Activated CD4-positive, alpha-beta memory T cell treated with anti-CD3 and anti-CD28 coated beads, Interleukin-2, amount 10 ng/mL, durations not matched to agents 7 days and 5 days (primary cell): ENCODE measurements around the gene IGFBP2. TPM values are rescaled to one million over a fixed set of nuclear protein-coding genes. Genes with fewer than 3 reads are reported as not detected.

Source experiments
- CTCF ChIA-PET: fragments of 350-600 bp; sonication (Branson Sonifier 250); formaldehyde crosslinking; loops from one replicate; lab custom pipeline; 2021; ENCODE audit warnings: antibody characterized with exemption, inconsistent platforms; lab: Charles Lee
- POLR2A ChIA-PET: fragments of 350-600 bp; sonication (Branson Sonifier 250); formaldehyde crosslinking; loops from one replicate; lab custom pipeline; 2021; ENCODE audit warnings: antibody characterized with exemption; lab: Charles Lee
- DNase-seq: peaks from one replicate; pipeline ENCODE4 v3.0.0-alpha.2; 2020
- H3K27ac Mint-ChIP-seq: one replicate; pipeline ENCODE4 v1.8.0; 2021; ENCODE audit warnings: mild to moderate bottlenecking, mixed read lengths
- H3K27me3 Mint-ChIP-seq: one replicate; pipeline ENCODE4 v1.8.0; 2021; ENCODE audit warnings: mixed read lengths
- H3K36me3 Mint-ChIP-seq: one replicate; pipeline ENCODE4 v1.8.0; 2021; ENCODE audit warnings: low read depth, mixed read lengths
- H3K4me1 Mint-ChIP-seq: one replicate; pipeline ENCODE4 v1.8.0; 2021; ENCODE audit warnings: mixed read lengths
- H3K4me3 Mint-ChIP-seq: one replicate; pipeline ENCODE4 v1.8.0; 2021; ENCODE audit warnings: mild to moderate bottlenecking, mixed read lengths
- H3K9me3 Mint-ChIP-seq: one replicate; pipeline ENCODE4 v1.8.0; 2021; ENCODE audit warnings: mixed read lengths
- total RNA-seq, 2 experiments: library from RNA; stranded (reverse); gene quantifications; one replicate each; pipeline ENCODE4 v1.2.3, GENCODE V29; 2021

IGFBP2 gene
- total RNA-seq, 2 experiments from 2014 or later, result 0.83 to 1.2 TPM

- H3K4me1 Mint-ChIP-seq, result no peaks in the 10 kb centered on the region
- H3K9me3 Mint-ChIP-seq, result no peaks in the 10 kb centered on the region
- DNase-seq, result no peak
- H3K36me3 Mint-ChIP-seq, result no peaks in the 10 kb centered on the region
- H3K4me3 Mint-ChIP-seq, result no peak overlapping the region
- POLR2A ChIA-PET, result interaction anchor here (0.6 kb wide), 1 partner anchor 11 kb away, joined by 3 read pairs; no protein-coding TSS in a partner anchor
- no peak overlapping the region for H3K27ac Mint-ChIP-seq
- CTCF ChIA-PET, result interaction anchor here (0.7 kb wide), 1 partner anchor 133 kb away, joined by 4 read pairs; no protein-coding TSS in a partner anchor
- peaks cover 10% of the 10 kb centered on the region for H3K27me3 Mint-ChIP-seq
Observed at GRCh38 chr2:216652566-216652965, 19.3 kb downstream of the IGFBP2 start.

GRCh38 chr2:216653093-216653799 lies 20.0 kb downstream of the IGFBP2 start:
- Mint-ChIP-seq H3K27me3 (peaks cover 13% of the 10 kb centered on the region), H3K4me1 (no peaks in the 10 kb centered on the region), H3K36me3 (no peaks in the 10 kb centered on the region), H3K9me3 (no peaks in the 10 kb centered on the region), H3K27ac (no peak overlapping the region), H3K4me3 (no peak overlapping the region)
- ChIA-PET POLR2A (no interaction called here), CTCF (no interaction called here)
- DNase-seq, result no peak

GRCh38 chr2:216653931-216654365 lies 20.7 kb downstream of the IGFBP2 start:
- H3K9me3 Mint-ChIP-seq, result no peaks in the 10 kb centered on the region
- H3K27ac Mint-ChIP-seq, result no peak overlapping the region
- no peak overlapping the region for H3K4me3 Mint-ChIP-seq
- H3K27me3 Mint-ChIP-seq, result peaks cover 12% of the 10 kb centered on the region
- H3K36me3 Mint-ChIP-seq, result no peaks in the 10 kb centered on the region
- CTCF ChIA-PET, result no interaction called here
- POLR2A ChIA-PET, result no interaction called here
- DNase-seq, result no peak
- no peaks in the 10 kb centered on the region for H3K4me1 Mint-ChIP-seq

GRCh38 chr2:216654528-216655052 lies 21.4 kb downstream of the IGFBP2 start:
- CTCF ChIA-PET, result interaction anchor here (1.2 kb wide), 1 partner anchor 12 kb away, joined by 5 read pairs; no protein-coding TSS in a partner anchor
- Mint-ChIP-seq H3K27ac (no peak overlapping the region), H3K27me3 (peaks cover 12% of the 10 kb centered on the region), H3K4me1 (no peaks in the 10 kb centered on the region), H3K36me3 (no peaks in the 10 kb centered on the region), H3K4me3 (no peak overlapping the region), H3K9me3 (no peaks in the 10 kb centered on the region)
- DNase-seq, result no peak
- POLR2A ChIA-PET, result no interaction called here

GRCh38 chr2:216657086-216657855 lies 24.1 kb downstream of the IGFBP2 start:
- ChIA-PET POLR2A (no interaction called here), CTCF (no interaction called here)
- no peaks in the 10 kb centered on the region for H3K4me1 Mint-ChIP-seq
- no peaks in the 10 kb centered on the region for H3K9me3 Mint-ChIP-seq
- no peak overlapping the region for H3K27ac Mint-ChIP-seq
- H3K27me3 Mint-ChIP-seq, result peaks cover 10% of the 10 kb centered on the region
- no peaks in the 10 kb centered on the region for H3K36me3 Mint-ChIP-seq
- H3K4me3 Mint-ChIP-seq, result no peak overlapping the region
- no peak for DNase-seq

GRCh38 chr2:216657980-216658379 lies 24.8 kb downstream of the IGFBP2 start:
- Mint-ChIP-seq H3K4me1 (no peaks in the 10 kb centered on the region), H3K9me3 (no peaks in the 10 kb centered on the region), H3K4me3 (no peak overlapping the region), H3K36me3 (no peaks in the 10 kb centered on the region), H3K27ac (no peak overlapping the region), H3K27me3 (peaks cover 7% of the 10 kb centered on the region)
- DNase-seq, result no peak
- POLR2A ChIA-PET, result no interaction called here
- CTCF ChIA-PET, result no interaction called here

- Mint-ChIP-seq H3K4me3 (no peak overlapping the region), H3K9me3 (no peaks in the 10 kb centered on the region), H3K36me3 (no peaks in the 10 kb centered on the region), H3K27ac (no peak overlapping the region), H3K27me3 (peaks cover 6% of the 10 kb centered on the region), H3K4me1 (no peaks in the 10 kb centered on the region)
- ChIA-PET CTCF (interaction anchor here (0.8 kb wide), 1 partner anchor 140 kb away, joined by 4 read pairs; no protein-coding TSS in a partner anchor), POLR2A (no interaction called here)
- no peak for DNase-seq
Observed at GRCh38 chr2:216658757-216659156, 25.5 kb downstream of the IGFBP2 start.

- ChIA-PET POLR2A (no interaction called here), CTCF (interaction anchor here (0.8 kb wide), 1 partner anchor 140 kb away, joined by 4 read pairs; no protein-coding TSS in a partner anchor)
- H3K36me3 Mint-ChIP-seq, result no peaks in the 10 kb centered on the region
- H3K27ac Mint-ChIP-seq, result no peak overlapping the region
- no peaks in the 10 kb centered on the region for H3K9me3 Mint-ChIP-seq
- H3K4me1 Mint-ChIP-seq, result no peaks in the 10 kb centered on the region
- peaks cover 6% of the 10 kb centered on the region for H3K27me3 Mint-ChIP-seq
- DNase-seq, result no peak
- H3K4me3 Mint-ChIP-seq, result no peak overlapping the region
Observed at GRCh38 chr2:216659276-216659675, 26.1 kb downstream of the IGFBP2 start.

GRCh38 chr2:216660496-216660895 lies 27.3 kb downstream of the IGFBP2 start:
- CTCF ChIA-PET, result no interaction called here
- Mint-ChIP-seq H3K27me3 (peaks cover 6% of the 10 kb centered on the region), H3K36me3 (no peaks in the 10 kb centered on the region), H3K4me1 (no peaks in the 10 kb centered on the region), H3K9me3 (no peaks in the 10 kb centered on the region), H3K4me3 (no peak overlapping the region), H3K27ac (no peak overlapping the region)
- DNase-seq, result no peak
- POLR2A ChIA-PET, result no interaction called here

GRCh38 chr2:216661051-216661450 lies 27.8 kb downstream of the IGFBP2 start:
- H3K9me3 Mint-ChIP-seq, result no peaks in the 10 kb centered on the region
- H3K36me3 Mint-ChIP-seq, result no peaks in the 10 kb centered on the region
- H3K27me3 Mint-ChIP-seq, result peaks cover 6% of the 10 kb centered on the region
- ChIA-PET POLR2A (no interaction called here), CTCF (interaction anchor here (1.1 kb wide), 1 partner anchor 438 kb away, joined by 3 read pairs; no protein-coding TSS in a partner anchor)
- H3K4me1 Mint-ChIP-seq, result no peaks in the 10 kb centered on the region
- no peak for DNase-seq
- no peak overlapping the region for H3K4me3 Mint-ChIP-seq
- no peak overlapping the region for H3K27ac Mint-ChIP-seq

- Mint-ChIP-seq H3K4me3 (no peak overlapping the region), H3K9me3 (no peaks in the 10 kb centered on the region), H3K27me3 (peaks cover 6% of the 10 kb centered on the region), H3K4me1 (no peaks in the 10 kb centered on the region), H3K27ac (no peak overlapping the region), H3K36me3 (no peaks in the 10 kb centered on the region)
- no peak for DNase-seq
- ChIA-PET CTCF (interaction anchor here (1.1 to 2.8 kb wide), 3 partner anchors 136 to 439 kb away, joined by 3 to 26 read pairs (median 3); no protein-coding TSS in a partner anchor), POLR2A (no interaction called here)
Observed at GRCh38 chr2:216661639-216662375, 28.6 kb downstream of the IGFBP2 start.

GRCh38 chr2:216663106-216663505 lies 29.9 kb downstream of the IGFBP2 start:
- POLR2A ChIA-PET, result no interaction called here
- peaks cover 5% of the 10 kb centered on the region for H3K27me3 Mint-ChIP-seq
- CTCF ChIA-PET, result interaction anchor here (1.0 to 2.8 kb wide), 2 partner anchors 22 to 145 kb away, joined by 5 to 26 read pairs; no protein-coding TSS in a partner anchor
- no peak for DNase-seq
- no peak overlapping the region for H3K27ac Mint-ChIP-seq
- no peak overlapping the region for H3K4me3 Mint-ChIP-seq
- H3K4me1 Mint-ChIP-seq, result no peaks in the 10 kb centered on the region
- H3K9me3 Mint-ChIP-seq, result no peaks in the 10 kb centered on the region
- H3K36me3 Mint-ChIP-seq, result no peaks in the 10 kb centered on the region
